Activated B cell treated with CpG ODN at 0.5 μM for 24 hours (primary cell): ENCODE measurements around the gene CASZ1. TPM values are rescaled to one million over a fixed set of nuclear protein-coding genes. Genes with fewer than 3 reads are reported as not detected.

ENCODE experiments used
- ATAC-seq: fragments of 200-7000 bp; cut with Tn5 transposase; one replicate; pipeline ENCODE4 v1.10.0; 2021; ENCODE audit warnings: low read depth, mild to moderate bottlenecking, moderate library complexity
- CTCF ChIA-PET: fragments of 350-600 bp; sonication (Branson Sonifier 250); formaldehyde crosslinking; loops from one replicate; lab custom pipeline; 2021; ENCODE audit warnings: antibody characterized with exemption; lab: Charles Lee
- POLR2A ChIA-PET: fragments of 350-600 bp; sonication (Branson Sonifier 250); formaldehyde crosslinking; loops from one replicate; lab custom pipeline; 2021; ENCODE audit warnings: antibody characterized with exemption; lab: Charles Lee
- DNase-seq: peaks from one replicate; pipeline ENCODE4 v3.0.0; 2022
- H3K27ac Mint-ChIP-seq: one replicate; pipeline ENCODE4 v1.8.0; 2020; ENCODE audit warnings: mixed read lengths
- H3K27me3 Mint-ChIP-seq: one replicate; pipeline ENCODE4 v1.8.0; 2021; ENCODE audit warnings: mixed read lengths
- H3K36me3 Mint-ChIP-seq: one replicate; pipeline ENCODE4 v1.8.0; 2021; ENCODE audit warnings: low read depth, mixed read lengths
- H3K4me1 Mint-ChIP-seq: one replicate; pipeline ENCODE4 v1.8.0; 2021; ENCODE audit warnings: mixed read lengths
- H3K4me3 Mint-ChIP-seq: one replicate; pipeline ENCODE4 v1.8.0; 2020; ENCODE audit warnings: mild to moderate bottlenecking, mixed read lengths
- H3K9me3 Mint-ChIP-seq: one replicate; pipeline ENCODE4 v1.8.0; 2020; ENCODE audit warnings: mixed read lengths
- intact Hi-C: fragments of 100-400 bp; cut with micrococcal nuclease; formaldehyde crosslinking; loops from one replicate; pipeline ENCODE4 v1.15.1; 2024
- total RNA-seq: library from RNA; stranded (reverse); gene quantifications from 2 replicates; pipeline ENCODE4 v1.2.3, GENCODE V29; 2022
- TF ChIP-seq, protein P1 (sequence below): fragments of 200-600 bp; IDR thresholded peaks from one replicate; pipeline ENCODE4 v1.8.0; 2022; ENCODE audit warnings: antibody characterized with exemption, mild to moderate bottlenecking

CASZ1 gene
- total RNA-seq, 1 donor from 2014 or later, result 35.6 TPM

DNA sequence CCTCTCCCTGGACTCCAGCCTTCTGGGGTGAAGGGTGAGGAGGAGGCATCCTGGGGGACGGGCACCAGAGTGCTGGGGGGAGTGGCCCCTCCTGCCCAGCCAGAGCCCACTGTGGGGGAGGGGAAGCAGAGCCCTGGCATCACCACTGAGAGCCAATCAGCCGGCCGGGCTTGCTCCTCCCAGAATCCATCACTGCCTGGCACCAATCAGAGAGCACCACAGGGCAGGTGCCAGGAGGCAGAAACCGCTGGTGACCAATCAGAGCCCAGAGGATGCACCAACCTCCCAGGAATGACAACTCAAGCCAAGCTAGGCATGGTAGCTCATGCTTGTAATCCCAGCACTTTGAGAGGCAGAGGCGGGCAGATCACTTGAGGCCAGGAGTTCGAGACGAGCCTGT is 27.9 kb downstream of the CASZ1 start:
- Mint-ChIP-seq H3K4me3 (no peak overlapping the region), H3K27me3 (peaks cover 5% of the 10 kb centered on the region), H3K36me3 (no peaks in the 10 kb centered on the region), H3K27ac (no peak overlapping the region), H3K9me3 (no peaks in the 10 kb centered on the region), H3K4me1 (no peaks in the 10 kb centered on the region)
- DNase-seq, result no peak
- ChIA-PET POLR2A (no interaction called here), CTCF (no interaction called here)
- no peak for ATAC-seq
- TF ChIP-seq, protein P1, sequence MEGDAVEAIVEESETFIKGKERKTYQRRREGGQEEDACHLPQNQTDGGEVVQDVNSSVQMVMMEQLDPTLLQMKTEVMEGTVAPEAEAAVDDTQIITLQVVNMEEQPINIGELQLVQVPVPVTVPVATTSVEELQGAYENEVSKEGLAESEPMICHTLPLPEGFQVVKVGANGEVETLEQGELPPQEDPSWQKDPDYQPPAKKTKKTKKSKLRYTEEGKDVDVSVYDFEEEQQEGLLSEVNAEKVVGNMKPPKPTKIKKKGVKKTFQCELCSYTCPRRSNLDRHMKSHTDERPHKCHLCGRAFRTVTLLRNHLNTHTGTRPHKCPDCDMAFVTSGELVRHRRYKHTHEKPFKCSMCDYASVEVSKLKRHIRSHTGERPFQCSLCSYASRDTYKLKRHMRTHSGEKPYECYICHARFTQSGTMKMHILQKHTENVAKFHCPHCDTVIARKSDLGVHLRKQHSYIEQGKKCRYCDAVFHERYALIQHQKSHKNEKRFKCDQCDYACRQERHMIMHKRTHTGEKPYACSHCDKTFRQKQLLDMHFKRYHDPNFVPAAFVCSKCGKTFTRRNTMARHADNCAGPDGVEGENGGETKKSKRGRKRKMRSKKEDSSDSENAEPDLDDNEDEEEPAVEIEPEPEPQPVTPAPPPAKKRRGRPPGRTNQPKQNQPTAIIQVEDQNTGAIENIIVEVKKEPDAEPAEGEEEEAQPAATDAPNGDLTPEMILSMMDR, result no peak
- intact Hi-C loops, result no loop called here

DNA sequence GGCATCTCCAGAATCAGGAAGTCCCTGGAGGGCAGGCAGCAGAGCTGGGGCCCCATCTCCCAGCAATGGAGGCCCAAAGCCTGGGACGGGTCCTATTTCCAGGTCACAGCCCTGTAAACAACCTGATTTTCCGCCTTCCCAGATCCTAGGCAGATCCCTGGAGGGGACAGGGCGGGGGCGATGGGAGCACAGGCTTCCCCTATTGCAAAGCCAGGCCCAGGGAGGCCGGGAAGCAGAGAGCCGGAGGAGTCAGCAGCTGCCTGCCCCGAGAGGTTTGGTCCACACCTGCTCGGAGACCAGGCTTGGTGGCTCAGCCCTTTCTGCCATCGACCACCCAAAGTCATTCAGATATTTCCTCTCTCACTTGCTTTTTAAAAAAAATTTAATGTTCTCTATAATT is 29.2 kb downstream of the CASZ1 start:
- no peak for ATAC-seq
- no peaks in the 10 kb centered on the region for H3K36me3 Mint-ChIP-seq
- intact Hi-C loops, result no loop called here
- ChIA-PET POLR2A (no interaction called here), CTCF (no interaction called here)
- H3K27me3 Mint-ChIP-seq, result peaks cover 5% of the 10 kb centered on the region
- DNase-seq, result no peak
- no peaks in the 10 kb centered on the region for H3K9me3 Mint-ChIP-seq
- TF ChIP-seq, protein P1, result no peak
- H3K4me3 Mint-ChIP-seq, result no peak overlapping the region
- H3K27ac Mint-ChIP-seq, result no peak overlapping the region
- H3K4me1 Mint-ChIP-seq, result no peaks in the 10 kb centered on the region

DNA sequence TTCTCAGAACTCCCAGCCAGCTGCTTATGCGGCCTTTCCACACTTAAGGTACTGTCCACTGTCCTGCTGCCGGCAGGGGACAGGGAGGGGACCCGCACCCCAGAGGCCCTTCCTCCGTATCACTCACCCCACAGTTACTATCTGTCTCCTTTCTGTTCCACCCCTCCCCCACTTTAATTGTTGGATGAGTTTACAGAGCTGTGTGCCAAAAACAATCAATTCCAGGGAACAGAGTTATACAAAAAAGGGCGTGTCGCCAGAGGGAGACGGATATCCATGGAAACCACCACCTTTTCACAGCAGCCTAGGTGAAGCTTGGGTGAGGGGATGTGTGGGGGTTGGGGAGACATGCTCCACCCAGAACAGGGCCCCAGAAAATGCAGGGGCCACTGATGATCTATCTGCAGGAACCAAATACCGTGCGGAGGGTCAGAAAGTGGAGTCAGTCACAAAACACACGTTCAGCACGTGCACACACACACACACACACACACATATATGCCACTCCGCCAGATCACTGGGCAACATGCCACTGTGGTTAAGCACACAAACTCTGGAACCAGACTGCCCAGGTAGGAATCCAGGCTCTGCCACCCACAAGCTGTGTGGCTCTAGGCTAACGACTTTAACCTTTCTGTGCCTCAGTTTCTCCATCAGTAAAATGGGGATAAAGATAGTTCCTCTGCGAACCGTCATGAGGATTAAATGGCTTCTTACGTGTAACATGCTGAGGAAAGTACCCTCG is 30.5 kb downstream of the CASZ1 start:
- no peak for DNase-seq
- no peak for ATAC-seq
- peaks cover 5% of the 10 kb centered on the region for H3K4me1 Mint-ChIP-seq
- CTCF ChIA-PET, result no interaction called here
- POLR2A ChIA-PET, result no interaction called here
- H3K4me3 Mint-ChIP-seq, result no peak overlapping the region
- H3K27ac Mint-ChIP-seq, result no peak overlapping the region
- H3K27me3 Mint-ChIP-seq, result no peaks in the 10 kb centered on the region
- TF ChIP-seq, protein P1, result no peak
- intact Hi-C loops, result no loop called here
- H3K36me3 Mint-ChIP-seq, result no peaks in the 10 kb centered on the region
- no peaks in the 10 kb centered on the region for H3K9me3 Mint-ChIP-seq

DNA sequence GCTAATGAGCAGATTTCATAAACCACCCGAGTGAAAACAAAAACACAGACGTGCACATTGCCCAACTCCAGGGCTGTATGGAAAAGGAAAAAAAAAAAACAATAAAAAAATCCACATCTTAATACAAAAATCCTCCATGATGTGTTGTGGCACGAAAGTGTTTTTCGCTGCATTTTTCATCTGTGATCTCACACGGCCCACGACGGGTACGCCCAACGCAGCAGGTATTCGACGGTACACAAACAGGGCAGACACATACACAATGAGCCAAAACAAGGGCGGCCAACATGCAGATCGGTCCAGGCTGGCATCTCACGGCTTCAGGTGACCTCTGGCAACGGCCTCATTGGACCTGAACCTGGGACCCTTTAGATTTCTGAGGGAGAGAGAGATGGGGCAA is 31.1 kb downstream of the CASZ1 start:
- H3K27me3 Mint-ChIP-seq, result no peaks in the 10 kb centered on the region
- peaks cover 6% of the 10 kb centered on the region for H3K4me1 Mint-ChIP-seq
- no peaks in the 10 kb centered on the region for H3K9me3 Mint-ChIP-seq
- no peak overlapping the region for H3K4me3 Mint-ChIP-seq
- H3K36me3 Mint-ChIP-seq, result no peaks in the 10 kb centered on the region
- ChIA-PET POLR2A (no interaction called here), CTCF (no interaction called here)
- intact Hi-C loops, result no loop called here
- TF ChIP-seq, protein P1, result no peak
- DNase-seq (no peak), ATAC-seq (no peak)
- no peak overlapping the region for H3K27ac Mint-ChIP-seq

DNA sequence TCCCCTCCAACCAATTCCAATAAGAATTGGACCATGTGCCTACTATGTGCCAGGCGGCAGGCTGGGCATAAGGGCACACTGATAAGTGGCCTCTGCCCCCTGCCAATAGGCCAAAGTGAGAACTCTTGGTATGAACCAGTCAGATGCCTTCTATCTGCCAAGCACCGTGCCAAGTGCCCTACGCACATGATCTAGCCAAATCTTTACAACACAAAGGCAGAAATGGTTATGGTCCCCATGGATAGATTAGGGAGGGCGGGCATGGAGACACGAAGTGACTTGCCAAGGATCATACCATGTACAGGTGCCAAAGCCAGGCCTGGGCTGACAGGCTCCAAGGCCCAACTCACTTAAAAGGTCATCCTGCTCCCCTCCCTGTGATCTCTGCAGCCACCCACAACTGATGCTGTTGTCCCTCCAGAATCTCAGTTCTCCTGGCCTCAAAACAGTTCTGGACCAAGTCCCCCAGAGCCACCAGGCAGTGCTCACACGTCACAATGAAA is 32.1 kb downstream of the CASZ1 start:
- intact Hi-C loops, result no loop called here
- Mint-ChIP-seq H3K9me3 (no peaks in the 10 kb centered on the region), H3K4me1 (peaks cover 6% of the 10 kb centered on the region), H3K27me3 (no peaks in the 10 kb centered on the region), H3K27ac (no peak overlapping the region), H3K4me3 (no peak overlapping the region), H3K36me3 (no peaks in the 10 kb centered on the region)
- no peak for ATAC-seq
- POLR2A ChIA-PET, result no interaction called here
- DNase-seq, result no peak
- TF ChIP-seq, protein P1, result no peak
- CTCF ChIA-PET, result no interaction called here
